ENCODE results near the gene TRDN. TPM values are rescaled to one million over a fixed set of nuclear protein-coding genes. Genes with fewer than 3 reads are reported as not detected.
"Not testable (repeated sequence)": the region's sequence is repeated elsewhere in the genome, so short reads cannot be mapped to it uniquely, and the experiment has no call there.

The TRDN gene
- polyA plus RNA-seq, 1 donor: 263 TPM

- DNase-seq (ENCODE audit: low read depth): no peak
Measured at GRCh38 chr6:123404975-123405374, 231.8 kb downstream of the TRDN start.

- DNase-seq (ENCODE audit: low read depth): no peak
Measured at GRCh38 chr6:123402052-123402451, 234.7 kb downstream of the TRDN start.

- no peak for DNase-seq (ENCODE audit: low read depth)
Measured at GRCh38 chr6:123398072-123398471, 238.7 kb downstream of the TRDN start.

GRCh38 chr6:123393331-123393730, 243.4 kb downstream of the TRDN start:
- no peak for DNase-seq (ENCODE audit: low read depth)

DNA sequence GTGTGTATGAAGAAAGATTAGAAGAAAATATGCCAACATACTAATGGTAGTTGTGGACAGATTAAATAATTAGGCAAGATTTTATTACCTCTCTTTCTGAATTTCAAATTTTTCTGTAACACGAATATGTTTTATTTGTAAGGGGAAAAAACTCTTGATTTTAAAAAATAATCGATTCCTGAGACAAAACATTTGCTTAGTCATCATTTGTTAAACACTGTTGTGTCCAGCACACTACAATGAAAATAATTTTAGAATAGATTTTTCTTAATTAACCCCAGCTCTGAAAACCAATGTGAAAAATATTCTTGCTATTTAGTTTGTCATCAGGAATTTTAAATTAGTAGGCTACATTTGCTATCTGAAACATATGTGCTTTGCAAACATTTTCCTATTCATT, 253.0 kb downstream of the TRDN start:
- DNase-seq (ENCODE audit: low read depth): no peak

- DNase-seq (ENCODE audit: low read depth): no peak
Measured at GRCh38 chr6:123380257-123380656, 256.5 kb downstream of the TRDN start.

- DNase-seq (ENCODE audit: low read depth): no peak
Measured at GRCh38 chr6:123372737-123373136, 264.0 kb downstream of the TRDN start.

DNA sequence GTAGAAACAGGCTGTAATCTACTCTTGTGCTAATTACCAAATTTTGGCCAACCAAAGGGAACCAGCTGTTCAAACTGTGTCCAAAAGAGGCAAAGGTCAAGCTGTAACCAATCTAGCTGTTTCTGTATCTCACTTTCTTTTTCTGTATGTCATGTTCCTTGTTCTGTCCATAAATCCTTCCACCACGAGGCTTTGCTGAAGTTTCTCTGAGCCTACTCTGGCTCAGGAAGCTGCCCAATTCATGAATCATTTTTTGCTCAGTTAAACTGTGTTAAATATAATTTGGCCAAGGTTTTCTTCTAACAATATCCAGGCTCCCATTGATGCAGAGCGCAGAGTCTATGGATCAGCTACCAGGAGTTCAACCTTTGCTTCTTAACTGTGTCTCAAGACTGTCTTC, 272.8 kb downstream of the TRDN start:
- DNase-seq (ENCODE audit: low read depth): no peak

DNA sequence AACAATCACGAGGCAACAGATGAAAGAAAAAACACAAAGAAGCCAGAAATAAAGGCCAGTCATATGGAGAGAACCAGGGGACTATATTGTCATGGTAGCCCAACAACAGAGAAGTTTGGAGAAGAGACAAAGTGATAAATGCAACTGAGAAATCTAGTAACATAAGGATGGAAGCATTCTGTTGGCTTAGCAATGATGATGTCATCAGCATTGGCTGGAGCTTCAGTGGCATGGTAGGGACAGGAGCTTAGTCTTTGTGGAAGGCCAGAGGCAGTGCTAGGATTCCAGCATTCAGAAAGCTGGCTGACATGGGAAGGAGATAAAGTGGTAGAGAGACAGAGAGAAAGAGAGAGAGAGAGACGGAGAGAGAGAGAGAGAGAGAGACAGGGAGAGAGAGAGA, 276.4 kb downstream of the TRDN start:
- DNase-seq (ENCODE audit: low read depth): no peak

DNA sequence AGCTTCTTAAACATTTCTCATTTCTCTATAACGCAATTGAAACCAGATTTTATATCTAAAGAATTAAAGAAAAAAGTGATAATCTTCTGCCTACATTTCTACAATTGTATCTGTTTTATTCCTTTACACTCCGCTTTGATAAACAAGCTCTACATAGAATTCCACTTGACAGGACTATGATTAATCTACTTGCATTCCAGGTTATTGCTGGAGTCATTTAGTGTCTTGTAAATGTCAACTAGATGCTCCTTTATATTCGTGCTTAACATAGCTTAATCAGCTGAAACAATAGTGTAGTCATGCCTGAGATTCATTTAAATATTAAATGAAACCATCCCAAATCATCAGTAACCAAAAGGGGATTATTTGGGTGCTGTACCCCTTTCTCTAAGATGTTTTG, 284.0 kb downstream of the TRDN start:
- no peak for DNase-seq (ENCODE audit: low read depth)

DNA sequence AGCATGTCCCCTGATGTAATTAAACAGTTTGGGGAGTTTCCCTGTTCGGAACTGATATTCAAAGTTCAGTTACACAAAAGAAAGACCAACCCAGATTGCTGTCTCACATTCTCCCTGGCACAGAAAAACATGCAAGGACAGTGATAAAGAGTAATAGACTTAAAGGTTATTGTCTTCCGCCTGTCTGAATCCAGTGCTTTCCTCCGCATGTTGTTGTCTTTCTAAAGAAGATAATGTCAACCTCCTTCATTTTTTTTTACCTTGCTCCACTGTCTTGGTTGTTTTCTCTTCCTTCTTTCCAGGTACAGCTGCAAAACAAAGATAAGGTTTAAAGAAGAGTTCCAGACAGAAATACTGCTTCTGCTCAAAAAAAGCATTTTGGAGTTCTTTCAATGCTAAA, 284.5 kb downstream of the TRDN start:
- DNase-seq (ENCODE audit: low read depth): no peak

DNA sequence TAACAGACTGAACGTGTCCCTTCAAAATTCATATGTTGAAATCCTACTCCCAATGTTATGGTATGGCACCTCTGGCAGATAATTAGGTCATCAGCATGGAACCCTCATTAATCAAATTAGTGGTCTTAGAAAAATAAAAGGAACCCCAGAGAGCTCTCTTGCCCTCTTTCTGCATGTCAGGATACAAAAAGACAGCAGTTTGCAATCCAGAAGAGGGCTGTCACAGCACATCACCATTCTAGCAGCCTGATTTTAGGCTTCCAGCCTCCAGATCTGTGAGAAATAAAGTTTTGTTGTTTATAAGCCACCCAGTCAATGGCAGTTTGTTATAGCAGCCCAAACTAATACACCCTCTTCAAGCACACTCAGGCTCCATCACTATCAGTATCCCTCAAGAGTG, 292.9 kb downstream of the TRDN start:
- DNase-seq (ENCODE audit: low read depth): no peak

GRCh38 chr6:123338394-123338793, 298.4 kb downstream of the TRDN start:
- no peak for DNase-seq (ENCODE audit: low read depth)

DNA sequence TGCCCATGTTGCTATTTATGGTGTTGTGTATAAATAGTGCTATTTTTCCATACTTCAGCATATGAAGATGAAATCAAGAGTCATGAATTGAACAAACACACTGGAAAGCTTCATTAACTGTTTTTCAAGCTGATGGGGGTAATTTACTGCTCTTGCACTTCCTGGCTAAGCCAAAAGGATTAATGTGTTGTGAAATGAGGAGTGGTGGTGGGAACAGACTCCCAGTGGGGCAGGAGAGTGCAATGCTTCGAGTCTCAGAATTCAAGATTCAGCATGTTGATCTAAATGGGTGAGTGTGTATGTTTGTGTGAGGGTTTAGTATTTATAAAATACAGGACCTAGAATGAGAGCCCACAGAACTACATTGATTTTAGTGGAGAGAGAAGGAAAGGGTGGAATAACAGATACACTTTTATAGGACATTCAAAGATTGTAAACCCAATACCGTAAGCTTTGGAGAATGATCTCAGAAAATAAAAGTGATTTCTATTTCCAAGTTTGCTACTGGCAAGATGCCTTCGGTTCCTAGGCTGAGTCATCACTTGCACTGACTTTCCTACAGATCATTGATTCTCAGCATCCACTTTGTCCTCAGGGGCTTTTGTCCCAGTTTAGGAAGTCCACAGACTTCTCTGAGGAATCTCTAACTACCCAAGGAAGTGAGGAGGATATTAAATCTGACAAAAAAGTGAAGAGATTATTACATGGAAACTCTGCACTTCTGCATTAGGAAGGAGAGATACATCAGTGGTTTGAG, 303.6 kb downstream of the TRDN start:
- no peak for DNase-seq (ENCODE audit: low read depth)

GRCh38 chr6:123332070-123332469, 304.7 kb downstream of the TRDN start:
- no peak for DNase-seq (ENCODE audit: low read depth)

DNA sequence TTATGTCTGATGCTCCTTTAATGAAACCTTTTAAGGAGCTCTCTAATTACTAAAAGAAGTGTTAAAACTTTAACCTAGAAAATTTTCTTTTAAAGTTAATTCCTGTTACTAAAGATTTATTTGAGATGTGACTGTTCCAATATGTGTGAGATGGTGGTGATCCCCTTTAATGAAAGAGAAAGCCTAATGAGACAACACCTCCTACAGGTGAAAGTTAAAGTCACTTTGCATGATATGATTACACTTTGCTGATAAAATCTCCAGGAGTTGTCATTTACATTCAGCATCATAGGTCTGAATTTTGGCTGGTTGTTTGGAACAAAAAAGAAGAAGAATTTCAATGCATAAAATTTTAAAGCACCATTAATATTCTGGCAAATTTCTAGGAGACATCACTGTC, 307.4 kb downstream of the TRDN start:
- DNase-seq (ENCODE audit: low read depth): no peak

GRCh38 chr6:123323452-123324329, 313.1 kb downstream of the TRDN start:
- no peak for DNase-seq (ENCODE audit: low read depth)

GRCh38 chr6:123321020-123321419, 315.7 kb downstream of the TRDN start:
- no peak for DNase-seq (ENCODE audit: low read depth)

- no peak for DNase-seq (ENCODE audit: low read depth)
Measured at GRCh38 chr6:123316733-123317323, 319.9 kb downstream of the TRDN start.

DNA sequence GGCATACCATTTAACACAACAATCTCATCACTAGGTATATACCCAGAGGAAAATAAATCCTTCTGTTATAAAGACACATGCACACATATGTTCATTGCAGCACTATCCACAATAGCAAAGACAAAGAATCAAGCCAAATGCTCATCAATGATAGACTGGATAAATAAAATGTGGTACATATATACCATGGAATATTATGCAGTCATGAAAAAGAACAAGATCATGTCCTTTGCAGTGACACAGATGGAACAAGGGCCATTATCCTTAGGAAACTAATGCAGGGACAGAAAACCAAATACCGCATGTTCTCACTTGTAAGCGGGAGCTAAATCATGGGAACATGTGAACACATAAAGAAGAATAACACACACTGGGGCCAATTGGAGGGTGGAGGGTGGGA, 322.3 kb downstream of the TRDN start:
- DNase-seq (ENCODE audit: low read depth): not testable (repeated sequence)

DNA sequence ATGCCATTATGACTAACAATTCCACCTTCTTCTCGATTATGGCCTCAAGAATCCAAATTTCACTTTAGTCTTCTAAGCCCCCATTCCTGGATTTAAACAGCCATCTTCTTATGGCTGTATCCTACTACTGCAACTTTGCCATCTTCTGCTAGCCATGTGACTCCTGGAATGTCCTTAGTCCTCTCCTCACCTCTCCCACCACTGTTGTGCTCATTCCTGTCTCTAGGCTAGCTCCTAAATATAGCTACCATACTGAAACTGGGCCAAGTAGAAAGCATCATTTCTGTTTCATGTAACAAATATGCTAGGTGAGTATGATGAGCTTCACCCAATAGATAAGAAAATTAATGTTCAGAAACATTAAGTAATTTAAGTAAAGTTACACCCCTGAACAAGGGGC, 327.6 kb downstream of the TRDN start:
- no peak for DNase-seq (ENCODE audit: low read depth)

- no peak for DNase-seq (ENCODE audit: low read depth)
Measured at GRCh38 chr6:123306334-123306733, 330.4 kb downstream of the TRDN start.

DNA sequence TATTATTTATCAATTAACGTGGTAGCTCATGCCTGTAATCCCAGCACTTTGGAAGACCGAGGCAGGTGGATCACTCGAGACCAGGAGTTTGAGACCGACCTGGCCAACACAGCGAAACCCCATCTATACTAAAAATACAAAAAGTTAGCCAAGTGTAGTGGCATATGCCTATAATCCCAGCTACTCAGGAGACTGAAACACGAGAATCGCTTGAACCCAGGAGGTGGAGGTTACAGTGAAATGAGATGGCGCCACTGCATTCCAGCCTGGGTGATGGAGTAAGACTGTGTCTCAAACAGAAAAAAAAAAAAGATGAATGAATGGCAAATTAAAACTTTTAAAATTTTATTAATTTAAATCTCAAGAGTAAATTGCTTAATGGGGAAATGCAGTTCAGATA, 341.1 kb downstream of the TRDN start:
- no peak for DNase-seq (ENCODE audit: low read depth)
